MM.1S (cell line): ENCODE measurements around the gene SMARCD3.

ENCODE experiments used
- EZH2 ChIP-seq: fragments of 300-600 bp; sonication (generic); optimal IDR thresholded peaks from 2 replicates; pipeline ENCODE3; 2017; ENCODE audit warnings: low read depth, mild to moderate bottlenecking, antibody characterized with exemption, low read length, mixed read lengths
- EZH2phosphoT487 ChIP-seq: fragments of 300-600 bp; sonication (generic); IDR thresholded peaks from 2 replicates; pipeline ENCODE4 v1.6.1; 2018; ENCODE audit warnings: antibody characterized with exemption, low read length
- TF ChIP-seq, protein P1 (sequence below): fragments of 300-600 bp; sonication (generic); IDR thresholded peaks from 2 replicates; pipeline ENCODE4 v1.5.1; 2016; ENCODE audit warnings: antibody characterized with exemption, low read length, mixed read lengths

DNA sequence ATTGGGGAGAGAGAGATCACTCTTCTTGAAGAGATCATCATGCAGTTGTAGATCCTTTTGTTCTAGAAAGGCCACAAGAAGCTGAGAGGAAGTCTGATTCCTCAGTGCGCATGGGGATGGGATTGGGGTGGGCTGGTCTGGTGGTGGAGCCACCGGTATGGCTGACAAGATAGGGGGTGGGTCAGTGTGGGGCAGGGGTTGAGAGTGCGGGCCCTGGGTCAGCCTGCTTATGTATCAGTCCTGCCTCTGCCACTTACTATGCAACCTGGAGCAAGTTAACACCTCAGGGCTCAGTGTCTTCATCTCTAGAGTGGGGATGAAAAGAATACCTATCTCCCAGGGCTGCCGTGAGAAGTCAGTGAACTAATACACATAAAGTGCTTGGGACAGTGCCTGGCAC is 8.0 kb downstream of the SMARCD3 start:
- TF ChIP-seq, protein P1, sequence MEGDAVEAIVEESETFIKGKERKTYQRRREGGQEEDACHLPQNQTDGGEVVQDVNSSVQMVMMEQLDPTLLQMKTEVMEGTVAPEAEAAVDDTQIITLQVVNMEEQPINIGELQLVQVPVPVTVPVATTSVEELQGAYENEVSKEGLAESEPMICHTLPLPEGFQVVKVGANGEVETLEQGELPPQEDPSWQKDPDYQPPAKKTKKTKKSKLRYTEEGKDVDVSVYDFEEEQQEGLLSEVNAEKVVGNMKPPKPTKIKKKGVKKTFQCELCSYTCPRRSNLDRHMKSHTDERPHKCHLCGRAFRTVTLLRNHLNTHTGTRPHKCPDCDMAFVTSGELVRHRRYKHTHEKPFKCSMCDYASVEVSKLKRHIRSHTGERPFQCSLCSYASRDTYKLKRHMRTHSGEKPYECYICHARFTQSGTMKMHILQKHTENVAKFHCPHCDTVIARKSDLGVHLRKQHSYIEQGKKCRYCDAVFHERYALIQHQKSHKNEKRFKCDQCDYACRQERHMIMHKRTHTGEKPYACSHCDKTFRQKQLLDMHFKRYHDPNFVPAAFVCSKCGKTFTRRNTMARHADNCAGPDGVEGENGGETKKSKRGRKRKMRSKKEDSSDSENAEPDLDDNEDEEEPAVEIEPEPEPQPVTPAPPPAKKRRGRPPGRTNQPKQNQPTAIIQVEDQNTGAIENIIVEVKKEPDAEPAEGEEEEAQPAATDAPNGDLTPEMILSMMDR = no peak
- TF ChIP-seq EZH2 = no peak
- TF ChIP-seq EZH2phosphoT487 = no peak
